Ovary (tissue), 3 donors: ENCODE data around the gene FABP6.

Experiments used
- CTCF ChIP-seq, 3 donors: fragments of 450-650 bp in 2 of 3; fragments of 200-600 bp in 1 of 3; IDR thresholded peaks; one replicate each; pipeline versions ENCODE4 v1.5.1 to v1.8.0; 2016 to 2022; ENCODE audit warnings: antibody characterized with exemption in 3 of 3, mild to moderate bottlenecking in 1 of 3
- POLR2A ChIP-seq: fragments of 450-650 bp; IDR thresholded peaks from one replicate; pipeline ENCODE4 v1.6.1; 2017; ENCODE audit warnings: antibody characterized with exemption, mild to moderate bottlenecking, moderate library complexity
- donor health status: DM: no; HTN: no; CAD: no.

GRCh38 chr5:160254706-160255105, 25.4 kb downstream of the FABP6 start:
- TF ChIP-seq CTCF (IDR thresholded peaks at IDR 0.05) (no peak), POLR2A (no peak)
